ENCODE measurements around the gene LMAN1L.
A peak's percentile ranks its signal among the peaks of the same experiment; 100 is the strongest.

- TF ChIP-seq EZH2 (IDR thresholded peaks at IDR 0.05), result no peak
- TF ChIP-seq FOXP2 (optimal IDR thresholded peaks at IDR 0.05; ENCODE audit: control extremely low read depth, extremely low read length, insufficient read depth), result no peak
- 0 out of 2 replicates have a peak, but pooled peaks have one; percentile 3 for TF ChIP-seq POLR2AphosphoS5 (IDR thresholded peaks at IDR 0.05; ENCODE audit: borderline replicate concordance, low read depth, low read length)
Observed at GRCh38 chr15:74801311-74801997, 11.2 kb upstream of the LMAN1L start.

Data from SK-N-MC (cell line).